Neural cell (in vitro differentiated cells): Measurements from ENCODE around the gene MYCBPAP. TPM values are rescaled to one million over a fixed set of nuclear protein-coding genes. Genes with fewer than 3 reads are reported as not detected.

ENCODE experiments used
- H2AFZ ChIP-seq: fragments of 200-600, 300-800 bp; sonication (generic), shearing (Covaris generic); 2 replicates; pipeline ENCODE4 v1.6.0; 2014; ENCODE audit warnings: low read depth, mild to moderate bottlenecking, antibody characterized with exemption, low read length, moderate library complexity
- H3F3A ChIP-seq: fragments of 200-600 bp; shearing (Covaris generic); 2 replicates; pipeline ENCODE4 v1.6.1; 2016; ENCODE audit warnings: mild to moderate bottlenecking, moderate library complexity, mixed read lengths, antibody characterized with exemption, low read length; ENCODE audit not compliant: insufficient read depth, poor library complexity, severe bottlenecking
- H3K27ac ChIP-seq: fragments of 200-600, 300-800 bp; sonication (generic), shearing (Covaris generic); 2 replicates; pipeline ENCODE4 v1.5.1; 2014; ENCODE audit warnings: mild to moderate bottlenecking, low read length, moderate library complexity
- H3K27me3 ChIP-seq: fragments of 300-800, 200-600 bp; sonication (generic), shearing (Covaris generic); 2 replicates; pipeline ENCODE4 v1.6.0; 2014; ENCODE audit warnings: mild to moderate bottlenecking, low read depth, low read length, moderate library complexity; ENCODE audit not compliant: insufficient read depth
- H3K36me3 ChIP-seq: fragments of 300-800, 200-600 bp; sonication (generic), shearing (Covaris generic); 2 replicates; pipeline ENCODE4 v1.5.1; 2014; ENCODE audit warnings: mild to moderate bottlenecking, antibody characterized with exemption, low read length, moderate library complexity; ENCODE audit not compliant: insufficient read depth
- H3K4me2 ChIP-seq: fragments of 300-800, 200-600 bp; sonication (generic), shearing (Covaris generic); 2 replicates; pipeline ENCODE4 v1.6.0; 2014; ENCODE audit warnings: mild to moderate bottlenecking, low read length
- H3K4me3 ChIP-seq: fragments of 300-800, 200-600 bp; sonication (generic), shearing (Covaris generic); 2 replicates; pipeline ENCODE4 v1.5.1; 2014; ENCODE audit warnings: mild to moderate bottlenecking, low read length, moderate library complexity
- H3K79me2 ChIP-seq: fragments of 200-600 bp; shearing (Covaris generic); replicated peaks from 2 replicates; pipeline ENCODE4 v1.6.0; 2014; ENCODE audit warnings: mild to moderate bottlenecking, low read length, moderate library complexity; ENCODE audit not compliant: insufficient read depth
- H3K9ac ChIP-seq: fragments of 300-800, 200-600 bp; sonication (generic), shearing (Covaris generic); 2 replicates; pipeline ENCODE4 v1.6.1; 2016; ENCODE audit warnings: mild to moderate bottlenecking, low read length, mixed read lengths
- H3K9me2 ChIP-seq: fragments of 200-600 bp; shearing (Covaris generic); 2 replicates; pipeline ENCODE4 v1.6.1; 2016; ENCODE audit warnings: mild to moderate bottlenecking, low read length, mixed read lengths; ENCODE audit not compliant: insufficient read depth
- H3K9me3 ChIP-seq: fragments of 200-600, 300-800 bp; sonication (generic), shearing (Covaris generic); 2 replicates; pipeline ENCODE4 v1.6.1; 2016; ENCODE audit warnings: mild to moderate bottlenecking, mixed run types, low read length, moderate library complexity, mixed read lengths
- H4K20me1 ChIP-seq: fragments of 200-600 bp; shearing (Covaris generic); 2 replicates; pipeline ENCODE4 v1.6.1; 2016; ENCODE audit warnings: mild to moderate bottlenecking, mixed run types; ENCODE audit not compliant: insufficient read depth
- EP300 ChIP-seq: fragments of 450-650 bp; conservative IDR thresholded peaks from 2 replicates; pipeline ENCODE4 v1.6.1; 2014; ENCODE audit warnings: antibody characterized with exemption, mild to moderate bottlenecking, moderate library complexity; ENCODE audit not compliant: poor library complexity, severe bottlenecking
- EZH2 ChIP-seq: fragments of 200-600, 300-800 bp; shearing (Covaris generic), sonication (generic); IDR thresholded peaks from 2 replicates; pipeline ENCODE4 v1.6.1; 2014; ENCODE audit warnings: antibody characterized with exemption, low read length, borderline replicate concordance, mild to moderate bottlenecking; ENCODE audit not compliant: insufficient read depth, poor library complexity, severe bottlenecking
- MXI1 ChIP-seq: fragments of 450-650 bp; conservative IDR thresholded peaks from 2 replicates; pipeline ENCODE4 v1.6.1; 2014; ENCODE audit warnings: antibody characterized with exemption, mild to moderate bottlenecking; ENCODE audit not compliant: poor library complexity, severe bottlenecking
- POLR2AphosphoS5 ChIP-seq: IDR thresholded peaks from 2 replicates; pipeline ENCODE4 v1.6.1; 2012
- RAD21 ChIP-seq: fragments of 450-650 bp; conservative IDR thresholded peaks from 2 replicates; pipeline ENCODE4 v1.6.1; 2014; ENCODE audit warnings: antibody characterized with exemption, mild to moderate bottlenecking, moderate library complexity
- SMC3 ChIP-seq: fragments of 450-650 bp; conservative IDR thresholded peaks from 2 replicates; pipeline ENCODE4 v1.6.1; 2014; ENCODE audit warnings: antibody characterized with exemption, mild to moderate bottlenecking, moderate library complexity; ENCODE audit not compliant: poor library complexity
- TAF1 ChIP-seq: IDR thresholded peaks from 2 replicates; pipeline ENCODE4 v1.6.1; 2012; ENCODE audit warnings: low read depth
- polyA plus RNA-seq: library from polyadenylated mRNA; depleted of rRNA; stranded (reverse); fragments of >200 nt; gene quantifications from 2 replicates; pipeline ENCODE4 v1.2.3, GENCODE V29; 2014
- TF ChIP-seq, protein P1 (sequence below): IDR thresholded peaks from 2 replicates; pipeline ENCODE4 v1.6.1; 2012; ENCODE audit warnings: borderline replicate concordance
- TF ChIP-seq, protein P2 (sequence below): fragments of 450-650 bp; IDR thresholded peaks from 2 replicates; pipeline ENCODE4 v1.5.1; 2014; ENCODE audit warnings: antibody characterized with exemption, mild to moderate bottlenecking, moderate library complexity; ENCODE audit not compliant: poor library complexity, severe bottlenecking

Gene MYCBPAP
- polyA plus RNA-seq, 1 donor from 2014 or later: 0.35 TPM

GRCh38 chr17:50549969-50550368, 41.7 kb downstream of the MYCBPAP start:
- H3K4me2 ChIP-seq: no peak overlapping the region
- no peak overlapping the region for H3K9ac ChIP-seq
- H4K20me1 ChIP-seq: no peaks in the 10 kb centered on the region
- H3K27ac ChIP-seq: no peak overlapping the region
- no peaks in the 10 kb centered on the region for H3K36me3 ChIP-seq
- H3F3A ChIP-seq: no peaks in the 10 kb centered on the region
- no peak overlapping the region for H2AFZ ChIP-seq
- H3K9me3 ChIP-seq: no peaks in the 10 kb centered on the region
- no peaks in the 10 kb centered on the region for H3K79me2 ChIP-seq
- TF ChIP-seq RAD21 (no peak), EZH2 (no peak), TAF1 (no peak), POLR2AphosphoS5 (no peak), EP300 (no peak), MXI1 (no peak), SMC3 (no peak)
- TF ChIP-seq, protein P1, sequence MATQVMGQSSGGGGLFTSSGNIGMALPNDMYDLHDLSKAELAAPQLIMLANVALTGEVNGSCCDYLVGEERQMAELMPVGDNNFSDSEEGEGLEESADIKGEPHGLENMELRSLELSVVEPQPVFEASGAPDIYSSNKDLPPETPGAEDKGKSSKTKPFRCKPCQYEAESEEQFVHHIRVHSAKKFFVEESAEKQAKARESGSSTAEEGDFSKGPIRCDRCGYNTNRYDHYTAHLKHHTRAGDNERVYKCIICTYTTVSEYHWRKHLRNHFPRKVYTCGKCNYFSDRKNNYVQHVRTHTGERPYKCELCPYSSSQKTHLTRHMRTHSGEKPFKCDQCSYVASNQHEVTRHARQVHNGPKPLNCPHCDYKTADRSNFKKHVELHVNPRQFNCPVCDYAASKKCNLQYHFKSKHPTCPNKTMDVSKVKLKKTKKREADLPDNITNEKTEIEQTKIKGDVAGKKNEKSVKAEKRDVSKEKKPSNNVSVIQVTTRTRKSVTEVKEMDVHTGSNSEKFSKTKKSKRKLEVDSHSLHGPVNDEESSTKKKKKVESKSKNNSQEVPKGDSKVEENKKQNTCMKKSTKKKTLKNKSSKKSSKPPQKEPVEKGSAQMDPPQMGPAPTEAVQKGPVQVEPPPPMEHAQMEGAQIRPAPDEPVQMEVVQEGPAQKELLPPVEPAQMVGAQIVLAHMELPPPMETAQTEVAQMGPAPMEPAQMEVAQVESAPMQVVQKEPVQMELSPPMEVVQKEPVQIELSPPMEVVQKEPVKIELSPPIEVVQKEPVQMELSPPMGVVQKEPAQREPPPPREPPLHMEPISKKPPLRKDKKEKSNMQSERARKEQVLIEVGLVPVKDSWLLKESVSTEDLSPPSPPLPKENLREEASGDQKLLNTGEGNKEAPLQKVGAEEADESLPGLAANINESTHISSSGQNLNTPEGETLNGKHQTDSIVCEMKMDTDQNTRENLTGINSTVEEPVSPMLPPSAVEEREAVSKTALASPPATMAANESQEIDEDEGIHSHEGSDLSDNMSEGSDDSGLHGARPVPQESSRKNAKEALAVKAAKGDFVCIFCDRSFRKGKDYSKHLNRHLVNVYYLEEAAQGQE: no peak
- TF ChIP-seq, protein P2, sequence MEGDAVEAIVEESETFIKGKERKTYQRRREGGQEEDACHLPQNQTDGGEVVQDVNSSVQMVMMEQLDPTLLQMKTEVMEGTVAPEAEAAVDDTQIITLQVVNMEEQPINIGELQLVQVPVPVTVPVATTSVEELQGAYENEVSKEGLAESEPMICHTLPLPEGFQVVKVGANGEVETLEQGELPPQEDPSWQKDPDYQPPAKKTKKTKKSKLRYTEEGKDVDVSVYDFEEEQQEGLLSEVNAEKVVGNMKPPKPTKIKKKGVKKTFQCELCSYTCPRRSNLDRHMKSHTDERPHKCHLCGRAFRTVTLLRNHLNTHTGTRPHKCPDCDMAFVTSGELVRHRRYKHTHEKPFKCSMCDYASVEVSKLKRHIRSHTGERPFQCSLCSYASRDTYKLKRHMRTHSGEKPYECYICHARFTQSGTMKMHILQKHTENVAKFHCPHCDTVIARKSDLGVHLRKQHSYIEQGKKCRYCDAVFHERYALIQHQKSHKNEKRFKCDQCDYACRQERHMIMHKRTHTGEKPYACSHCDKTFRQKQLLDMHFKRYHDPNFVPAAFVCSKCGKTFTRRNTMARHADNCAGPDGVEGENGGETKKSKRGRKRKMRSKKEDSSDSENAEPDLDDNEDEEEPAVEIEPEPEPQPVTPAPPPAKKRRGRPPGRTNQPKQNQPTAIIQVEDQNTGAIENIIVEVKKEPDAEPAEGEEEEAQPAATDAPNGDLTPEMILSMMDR: no peak
- H3K27me3 ChIP-seq: no peaks in the 10 kb centered on the region
- H3K9me2 ChIP-seq: no peaks in the 10 kb centered on the region
- H3K4me3 ChIP-seq: no peak overlapping the region

DNA sequence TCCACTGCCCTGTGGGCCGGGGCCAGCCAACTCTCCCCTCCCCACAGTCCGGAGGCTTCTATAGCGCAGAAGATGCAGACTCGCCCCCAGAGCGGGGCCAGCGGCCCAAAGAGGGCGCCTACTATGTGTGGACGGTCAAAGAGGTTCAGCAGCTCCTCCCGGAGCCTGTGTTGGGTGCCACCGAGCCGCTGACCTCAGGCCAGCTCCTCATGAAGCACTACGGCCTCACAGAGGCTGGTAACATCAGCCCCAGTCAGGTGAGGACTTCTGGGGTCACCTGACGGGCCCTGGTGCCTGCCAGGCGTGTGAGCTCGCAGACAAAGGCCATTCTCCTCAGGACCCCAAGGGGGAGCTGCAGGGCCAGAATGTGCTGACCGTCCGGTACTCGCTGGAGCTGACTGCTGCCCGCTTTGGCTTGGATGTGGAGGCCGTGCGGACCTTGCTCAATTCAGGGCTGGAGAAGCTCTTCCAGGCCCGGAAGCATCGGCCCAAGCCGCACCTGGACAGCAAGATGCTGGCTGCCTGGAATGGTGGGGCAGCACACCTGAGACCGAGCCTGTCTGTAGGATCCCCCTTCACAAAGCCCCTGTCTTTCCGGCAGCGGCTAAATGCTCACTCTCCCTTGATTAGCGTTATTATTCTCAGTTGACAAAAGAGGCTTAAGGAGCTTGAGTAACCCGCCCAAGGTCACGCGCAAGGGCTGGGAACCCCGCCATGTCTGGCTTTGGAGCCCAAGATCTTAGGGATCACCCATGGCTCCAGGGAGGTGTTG, 42.6 kb downstream of the MYCBPAP start:
- H3K4me3 ChIP-seq: no peak overlapping the region
- H4K20me1 ChIP-seq: no peaks in the 10 kb centered on the region
- no peaks in the 10 kb centered on the region for H3F3A ChIP-seq
- H3K27ac ChIP-seq: no peak overlapping the region
- H3K9me3 ChIP-seq: no peaks in the 10 kb centered on the region
- no peaks in the 10 kb centered on the region for H3K9me2 ChIP-seq
- no peaks in the 10 kb centered on the region for H3K36me3 ChIP-seq
- no peak overlapping the region for H2AFZ ChIP-seq
- H3K9ac ChIP-seq: peak overlapping the region; percentile 7
- no peaks in the 10 kb centered on the region for H3K79me2 ChIP-seq
- H3K4me2 ChIP-seq: no peak overlapping the region
- no peaks in the 10 kb centered on the region for H3K27me3 ChIP-seq
- no peak for TF ChIP-seq EZH2
- TF ChIP-seq EP300: no peak
- TF ChIP-seq RAD21: peak; percentile 89
- TF ChIP-seq, protein P2: peak; percentile 86
- peak; percentile 92 for TF ChIP-seq SMC3
- TF ChIP-seq MXI1: peak; percentile 16
